Posterior cingulate gyrus (tissue), 11 donors: Measurements from ENCODE around the gene PCIF1.
"Not testable (repeated sequence)": the region's sequence is repeated elsewhere in the genome, so short reads cannot be mapped to it uniquely, and the experiment has no call there.

Experiments
- DNase-seq, 10 donors: peaks; one replicate each; pipeline versions ENCODE4 v3.0.0 to v3.0.0-alpha.2; 2020 to 2021; ENCODE audit warnings: mixed read lengths in 3 of 10
- intact Hi-C: fragments of 100-400 bp; cut with DNase I; formaldehyde crosslinking; loops from one replicate; pipeline ENCODE4 v1.15.1; 2023

The PCIF1 gene

DNA sequence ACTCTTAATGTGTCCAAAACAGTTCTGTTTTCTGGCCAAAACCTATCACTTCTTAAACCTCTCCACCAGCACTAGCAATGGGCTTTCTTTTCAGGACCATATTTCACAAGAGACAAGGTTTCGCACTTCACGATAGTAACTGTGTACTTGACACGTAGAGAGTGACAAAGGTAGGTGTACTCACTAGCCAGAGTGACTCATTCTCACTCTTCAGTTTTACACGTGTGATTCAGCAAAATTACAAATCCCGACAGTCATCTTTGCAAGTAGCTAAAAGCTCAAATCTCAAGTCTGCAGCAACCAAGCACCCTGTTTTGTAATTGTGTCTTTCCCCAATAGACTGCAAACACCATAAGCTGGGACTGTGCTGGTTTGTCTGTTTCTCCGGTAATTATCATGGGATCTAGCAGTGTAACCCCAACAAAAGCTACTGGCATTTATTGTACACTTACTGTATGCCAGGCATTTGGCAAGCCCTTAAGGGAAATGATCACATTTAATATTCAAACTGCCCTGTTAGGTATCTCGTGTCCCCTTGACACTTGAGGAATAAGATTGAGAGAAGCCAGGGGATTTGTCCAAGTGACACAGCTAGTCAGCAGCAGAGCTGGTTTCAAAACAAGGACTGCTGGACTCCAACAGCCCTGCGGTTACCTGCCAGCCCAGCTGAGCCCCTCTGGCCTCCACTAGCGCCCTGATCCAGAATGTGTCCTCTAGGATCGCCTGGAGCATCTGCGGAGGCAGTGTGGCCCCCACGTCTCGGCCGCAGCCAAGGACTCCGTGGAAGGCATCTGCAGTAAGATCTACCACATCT is 9.9 kb downstream of the PCIF1 start:
- intact Hi-C loops, result no loop called here

DNA sequence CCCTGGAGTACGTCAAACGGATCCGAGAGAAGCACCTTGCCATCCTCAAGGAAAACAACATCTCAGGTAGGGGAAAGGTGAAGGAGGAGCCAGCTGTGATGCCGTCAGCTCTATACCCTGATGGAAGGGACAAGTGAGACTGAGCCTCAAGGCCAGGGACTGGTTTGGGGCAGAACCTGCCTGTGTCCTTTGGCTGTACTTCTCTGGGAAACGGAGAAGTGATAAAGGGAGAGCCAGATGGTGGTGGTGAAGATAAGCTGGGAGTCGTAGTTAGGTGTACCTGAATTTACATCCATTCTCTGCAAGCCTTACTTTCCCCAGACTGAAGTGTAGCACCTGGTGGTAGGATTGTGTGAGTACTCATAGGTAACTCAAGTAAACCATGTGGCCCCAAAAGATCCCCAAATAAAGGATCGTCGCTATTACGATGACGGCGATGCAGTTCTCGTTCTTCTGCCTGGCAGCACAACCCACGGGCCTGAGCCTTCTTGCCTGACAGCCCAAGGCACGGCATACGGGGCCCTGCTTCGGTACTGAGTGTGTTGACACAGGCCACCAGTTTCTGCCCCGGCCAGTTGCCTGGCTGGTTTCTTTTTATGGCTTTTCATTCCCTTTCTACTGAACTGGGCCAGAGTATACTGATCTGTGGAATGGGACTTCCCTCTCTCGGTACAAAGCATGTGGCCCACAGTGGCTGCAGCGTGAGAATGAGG is 10.6 kb downstream of the PCIF1 start:
- intact Hi-C loops, result no loop called here
- DNase-seq, result peak in 1 of 10 donors; percentile 70

More for the DNA sequence above, 9.9 kb downstream of the PCIF1 start:
- peak in 1 of 10 donors; percentile 40 for DNase-seq

DNA sequence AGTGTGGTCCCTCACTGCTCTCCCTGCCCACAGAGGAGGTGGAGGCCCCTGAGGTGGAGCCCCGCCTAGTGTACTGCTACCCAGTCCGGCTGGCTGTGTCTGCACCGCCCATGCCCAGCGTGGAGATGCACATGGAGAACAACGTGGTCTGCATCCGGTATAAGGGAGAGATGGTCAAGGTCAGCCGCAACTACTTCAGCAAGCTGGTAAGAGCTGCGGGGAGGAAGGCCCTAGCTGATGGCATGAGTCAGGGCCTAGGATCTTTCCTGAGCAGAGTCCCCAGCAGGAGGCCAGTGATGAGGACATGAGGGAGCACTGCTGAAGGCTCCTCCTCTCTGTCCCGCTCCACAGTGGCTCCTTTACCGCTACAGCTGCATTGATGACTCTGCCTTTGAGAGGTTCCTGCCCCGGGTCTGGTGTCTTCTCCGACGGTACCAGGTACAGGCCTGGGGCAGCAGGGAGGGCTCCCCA is 11.2 kb downstream of the PCIF1 start:
- intact Hi-C loops, result no loop called here
- DNase-seq, result no peak

DNA sequence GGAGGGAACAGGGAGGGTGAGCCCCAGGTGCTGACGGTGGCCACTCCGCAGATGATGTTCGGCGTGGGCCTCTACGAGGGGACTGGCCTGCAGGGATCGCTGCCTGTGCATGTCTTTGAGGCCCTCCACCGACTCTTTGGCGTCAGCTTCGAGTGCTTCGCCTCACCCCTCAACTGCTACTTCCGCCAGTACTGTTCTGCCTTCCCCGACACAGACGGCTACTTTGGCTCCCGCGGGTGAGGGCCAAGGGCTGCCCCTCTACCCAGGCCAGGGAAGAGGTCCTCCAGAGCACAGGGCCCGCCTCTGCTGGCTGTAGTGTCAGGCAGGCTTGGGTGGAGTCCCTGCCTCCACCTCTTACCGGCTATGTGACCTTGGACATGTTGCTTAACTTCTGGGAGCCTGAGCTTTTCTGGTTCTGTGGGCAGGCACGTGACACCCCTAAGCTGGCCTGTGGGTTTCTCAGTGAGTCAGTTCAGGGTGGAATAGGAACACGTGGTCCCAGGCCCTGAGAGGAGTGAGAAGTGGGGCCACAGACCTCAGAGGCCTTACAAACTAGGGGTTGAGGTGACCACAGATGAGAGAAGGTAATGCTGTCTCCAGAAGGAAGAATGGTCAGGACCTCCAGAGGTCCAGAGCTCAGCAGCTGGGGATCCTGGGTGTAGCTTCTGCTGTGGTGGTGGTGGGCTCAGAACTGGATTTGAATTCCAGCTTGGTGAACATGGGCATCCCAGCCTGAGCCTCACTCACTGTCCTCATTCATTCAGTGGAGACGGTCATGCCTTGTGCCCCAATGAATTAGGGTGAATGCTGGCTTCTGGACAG is 11.9 kb downstream of the PCIF1 start:
- intact Hi-C loops, result no loop called here
- DNase-seq, result no peak

DNA sequence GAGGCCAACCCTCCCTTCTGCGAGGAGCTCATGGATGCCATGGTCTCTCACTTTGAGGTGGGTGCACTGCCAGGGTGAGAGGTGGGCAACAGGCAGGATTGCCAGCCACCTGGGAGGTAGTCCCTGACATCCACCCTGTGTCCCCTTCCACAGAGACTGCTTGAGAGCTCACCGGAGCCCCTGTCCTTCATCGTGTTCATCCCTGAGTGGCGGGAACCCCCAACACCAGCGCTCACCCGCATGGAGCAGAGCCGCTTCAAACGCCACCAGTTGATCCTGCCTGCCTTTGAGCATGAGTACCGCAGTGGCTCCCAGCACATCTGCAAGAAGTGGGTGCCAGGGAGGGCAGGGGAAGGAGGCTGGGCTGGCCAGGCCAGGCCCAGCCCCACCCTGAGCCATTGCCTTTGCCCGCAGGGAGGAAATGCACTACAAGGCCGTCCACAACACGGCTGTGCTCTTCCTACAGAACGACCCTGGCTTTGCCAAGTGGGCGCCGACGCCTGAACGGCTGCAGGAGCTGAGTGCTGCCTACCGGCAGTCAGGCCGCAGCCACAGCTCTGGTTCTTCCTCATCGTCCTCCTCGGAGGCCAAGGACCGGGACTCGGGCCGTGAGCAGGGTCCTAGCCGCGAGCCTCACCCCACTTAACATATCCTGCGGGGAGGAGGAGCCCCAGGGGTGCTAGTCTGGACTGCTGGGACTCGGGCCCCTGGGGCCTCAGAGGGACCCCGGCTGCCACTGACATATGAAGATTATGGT is 12.8 kb downstream of the PCIF1 start:
- DNase-seq, result no peak
- intact Hi-C loops, result no loop called here

DNA sequence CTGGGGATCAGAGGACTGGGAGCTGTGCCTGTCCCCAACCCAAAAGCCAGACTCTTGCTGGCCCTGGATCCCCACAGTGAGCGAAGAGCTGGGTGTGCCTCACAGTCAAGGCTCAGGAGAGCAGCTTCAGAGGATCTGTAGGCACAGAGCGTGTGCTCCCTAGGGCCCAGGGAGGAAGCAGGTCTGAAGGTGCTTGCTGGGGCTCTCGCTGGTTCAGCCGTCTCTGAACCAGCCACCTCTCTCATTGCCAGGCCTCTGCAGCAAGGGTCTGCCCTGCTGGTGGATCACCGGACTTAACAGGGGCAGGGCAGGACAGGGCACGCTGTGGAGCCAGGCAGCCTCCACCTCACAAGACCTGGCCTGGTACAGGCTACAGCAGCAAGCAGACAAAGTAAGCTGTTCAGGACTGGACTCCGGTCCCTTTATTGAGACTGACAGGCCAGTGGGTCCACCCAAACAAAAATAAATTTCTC is 13.8 kb downstream of the PCIF1 start:
- intact Hi-C loops, result no loop called here

DNA sequence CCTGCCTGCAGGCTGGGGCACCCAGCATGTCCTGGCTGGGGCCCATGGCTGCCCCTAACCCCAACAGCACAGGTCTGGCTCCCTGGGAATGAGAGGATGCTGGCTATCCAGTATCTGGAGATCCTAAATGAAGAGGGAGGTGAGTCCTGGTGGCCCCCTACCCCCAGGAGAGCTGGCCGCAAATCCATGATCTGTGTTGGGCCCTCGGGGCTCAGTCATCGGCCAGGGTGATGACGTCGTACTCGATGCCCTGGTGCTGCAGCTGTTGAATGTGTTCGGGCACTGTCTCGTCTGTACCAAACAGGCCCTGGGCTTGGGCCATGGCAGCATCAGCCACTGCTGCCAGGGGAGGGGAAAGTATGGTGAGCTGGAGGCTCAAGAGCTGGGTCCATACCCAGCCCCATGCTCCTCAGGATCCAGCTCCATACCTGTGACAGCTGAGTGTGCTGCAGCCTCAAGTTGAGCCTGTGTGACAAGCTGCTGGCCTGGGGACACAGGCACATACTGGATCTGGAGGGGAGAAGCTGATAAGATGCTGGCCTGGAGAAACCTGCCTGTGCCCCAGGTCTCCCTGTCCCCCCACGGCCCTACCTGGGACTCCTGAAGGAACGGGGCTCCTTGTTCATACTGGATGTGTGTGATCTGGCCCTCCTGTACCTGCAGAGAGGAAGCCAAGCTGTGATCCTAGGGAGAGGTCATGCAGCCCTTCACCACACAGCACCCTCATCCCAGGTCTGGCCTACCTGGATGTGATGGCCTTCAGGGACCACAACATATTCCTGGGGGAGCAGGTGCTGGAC is 14.5 kb downstream of the PCIF1 start:
- intact Hi-C loops, result no loop called here

More for the DNA sequence above, 13.8 kb downstream of the PCIF1 start:
- DNase-seq, result no peak

DNA sequence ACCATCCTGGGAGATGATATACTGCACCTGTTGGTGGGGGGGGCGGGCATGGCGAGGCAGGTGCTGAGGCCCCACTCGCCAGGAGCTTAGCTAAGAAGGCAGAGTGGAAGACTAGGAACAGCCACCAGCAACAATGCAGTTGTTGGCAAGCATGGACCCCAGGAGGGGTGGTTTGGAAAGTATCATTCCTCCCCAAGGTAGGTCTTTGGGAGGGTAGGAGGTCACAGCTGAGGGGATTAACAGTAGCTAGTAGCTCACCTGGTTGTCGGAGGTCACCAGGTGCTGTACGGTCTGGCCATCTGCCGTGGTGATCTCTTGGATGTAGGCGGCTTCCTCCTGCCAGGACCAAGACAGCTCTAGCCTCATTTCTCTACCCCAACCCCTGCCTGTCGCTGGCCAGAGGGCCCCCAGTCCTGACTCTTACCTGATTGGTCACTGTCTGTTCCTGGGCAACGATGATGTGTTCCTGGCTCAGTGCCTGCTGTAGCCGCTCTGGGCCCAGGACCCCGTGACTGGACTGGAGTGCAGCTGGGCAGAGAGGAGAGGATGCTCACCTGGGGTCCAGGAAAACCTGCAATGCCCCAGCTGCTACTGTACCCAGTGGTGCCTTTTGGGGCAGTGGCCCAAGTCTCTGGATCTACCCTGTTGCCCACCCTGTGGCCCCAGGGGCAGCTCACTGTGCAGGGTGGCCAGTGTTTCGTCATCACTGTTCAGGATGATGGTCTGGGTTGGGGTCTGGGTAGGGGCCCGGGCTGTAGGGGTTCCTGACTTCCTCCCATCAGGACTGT is 15.3 kb downstream of the PCIF1 start:
- DNase-seq, result peak in 1 of 10 donors; percentile 70

More for the DNA sequence above, 14.5 kb downstream of the PCIF1 start:
- peak in 1 of 10 donors; percentile 86 for DNase-seq

DNA sequence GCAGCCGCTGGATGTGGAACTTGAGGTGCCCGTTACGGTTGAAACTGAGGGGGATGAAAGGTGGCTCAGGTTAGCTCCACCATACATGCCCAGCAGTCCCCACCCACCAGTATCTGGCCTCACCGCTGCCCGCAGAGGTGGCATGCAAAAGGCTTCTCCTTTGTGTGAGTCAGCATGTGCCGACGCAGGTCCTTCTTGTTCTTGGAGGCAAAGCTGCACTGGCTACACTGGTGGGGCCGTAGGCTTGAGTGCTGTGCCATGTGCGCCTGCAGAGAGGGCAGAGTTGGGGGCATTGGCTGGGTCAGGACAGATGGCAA is 15.8 kb downstream of the PCIF1 start:
- intact Hi-C loops, result no loop called here
- peak in 1 of 10 donors; percentile 88 for DNase-seq

More for the DNA sequence above, 15.3 kb downstream of the PCIF1 start:
- intact Hi-C loops, result no loop called here

DNA sequence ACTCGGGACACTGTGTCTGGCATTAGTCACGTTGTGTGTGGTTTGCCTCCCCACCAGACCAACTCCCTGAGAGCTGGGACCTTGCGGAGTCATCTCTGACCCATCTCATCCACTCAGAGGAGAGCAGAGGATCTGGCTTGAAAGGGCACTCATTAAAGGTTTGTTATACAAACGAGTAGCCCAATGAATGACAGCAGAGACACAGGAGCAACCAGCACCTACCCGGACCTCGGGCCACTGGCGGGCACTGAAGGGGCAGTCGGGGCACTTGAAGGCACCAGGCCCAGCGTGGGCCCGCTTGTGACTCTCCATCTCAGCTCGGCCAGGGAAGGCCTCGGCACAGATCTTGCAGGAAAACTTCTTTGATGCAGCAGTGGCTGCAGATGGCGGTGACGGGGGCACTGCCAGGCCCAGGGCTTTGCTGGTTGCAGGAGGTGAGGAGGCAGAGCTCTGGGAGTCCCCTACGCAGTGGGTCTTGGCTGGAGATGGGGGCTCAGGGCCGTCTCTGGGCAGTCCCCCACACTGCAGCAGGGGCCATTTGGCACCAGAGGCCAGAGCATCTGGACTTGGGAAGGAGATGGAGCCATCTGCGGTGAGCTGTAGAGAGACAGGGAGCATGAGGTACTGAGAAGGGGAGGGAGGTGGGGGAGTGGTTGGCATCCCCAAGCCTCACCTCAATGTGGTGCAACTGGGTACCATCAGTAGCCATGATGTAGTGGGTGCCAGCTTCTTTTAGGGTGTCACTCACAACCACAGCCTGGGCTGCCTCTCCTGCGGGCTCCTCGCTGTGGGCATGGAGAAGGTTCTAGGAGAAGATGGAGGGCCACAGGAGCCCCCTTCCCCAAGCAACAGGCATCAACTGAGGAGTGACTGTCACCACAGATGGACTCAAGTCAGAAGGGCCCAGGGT is 17.7 kb downstream of the PCIF1 start:
- DNase-seq, result peak in 1 of 10 donors; percentile 84
- intact Hi-C loops, result no loop called here

DNA sequence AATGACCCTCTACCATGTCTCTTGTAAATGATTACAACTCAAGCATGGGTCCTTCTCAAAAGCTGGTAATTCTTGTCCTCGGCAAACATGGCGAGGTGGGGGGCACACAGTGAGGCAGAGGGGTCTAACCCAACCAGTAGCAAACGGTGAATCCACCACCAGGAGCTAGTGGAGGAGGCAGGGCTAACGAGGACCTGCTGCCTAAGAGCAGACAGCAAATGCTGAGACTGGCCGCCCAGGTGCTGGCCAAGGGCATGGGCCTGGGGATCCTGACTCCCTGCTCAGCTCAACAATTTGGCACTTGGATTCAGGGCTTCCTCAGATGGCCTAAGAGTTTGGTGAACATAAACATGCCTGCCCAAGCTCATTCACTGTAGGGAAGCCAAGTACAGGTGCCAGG is 18.4 kb downstream of the PCIF1 start:
- DNase-seq, result peak in 2 of 10 donors; percentile 20 to 75
- intact Hi-C loops, result no loop called here

DNA sequence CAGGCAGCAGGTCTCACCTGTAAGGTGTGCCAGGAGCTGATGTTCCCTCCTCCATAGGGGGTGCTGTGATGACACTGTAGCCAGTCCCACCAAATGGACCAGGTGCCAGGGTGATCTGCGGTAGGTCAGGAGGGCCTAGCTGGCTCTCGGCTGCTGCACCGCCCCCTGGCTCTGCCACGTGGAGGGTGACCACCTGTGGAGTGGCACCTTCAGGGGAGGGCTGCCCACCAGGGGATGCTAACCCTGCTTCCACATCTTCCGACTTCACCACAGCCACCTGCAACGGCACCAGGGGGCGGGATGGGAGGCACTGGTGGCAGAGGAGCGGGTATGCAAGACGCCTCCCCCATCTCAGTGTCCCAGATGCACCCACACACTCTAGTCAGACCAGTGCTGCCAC is 19.2 kb downstream of the PCIF1 start:
- peak in 3 of 10 donors; percentile 69 to 90 (median 87) for DNase-seq
- intact Hi-C loops, result no loop called here

DNA sequence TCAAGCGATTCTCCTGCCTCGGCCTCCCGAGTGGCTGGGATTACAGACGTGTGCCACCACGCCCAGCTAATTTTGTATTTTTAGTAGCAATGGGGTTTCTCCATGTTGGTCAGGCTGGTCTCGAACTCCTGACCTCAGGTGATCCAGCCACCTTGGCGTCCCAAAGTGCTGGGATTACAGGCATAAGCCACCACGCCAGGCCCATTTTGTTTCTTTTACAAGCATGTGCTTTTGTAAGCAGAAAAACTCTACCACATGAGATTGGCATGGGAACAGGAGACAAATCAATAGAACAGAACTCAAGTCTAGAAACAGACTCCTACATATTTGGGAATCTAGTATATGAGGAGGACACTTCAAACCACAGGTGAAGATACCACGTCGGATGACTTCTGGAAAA is 21.8 kb downstream of the PCIF1 start:
- peak in 3 of 10 donors; percentile 46 to 53 (median 52) for DNase-seq

DNA sequence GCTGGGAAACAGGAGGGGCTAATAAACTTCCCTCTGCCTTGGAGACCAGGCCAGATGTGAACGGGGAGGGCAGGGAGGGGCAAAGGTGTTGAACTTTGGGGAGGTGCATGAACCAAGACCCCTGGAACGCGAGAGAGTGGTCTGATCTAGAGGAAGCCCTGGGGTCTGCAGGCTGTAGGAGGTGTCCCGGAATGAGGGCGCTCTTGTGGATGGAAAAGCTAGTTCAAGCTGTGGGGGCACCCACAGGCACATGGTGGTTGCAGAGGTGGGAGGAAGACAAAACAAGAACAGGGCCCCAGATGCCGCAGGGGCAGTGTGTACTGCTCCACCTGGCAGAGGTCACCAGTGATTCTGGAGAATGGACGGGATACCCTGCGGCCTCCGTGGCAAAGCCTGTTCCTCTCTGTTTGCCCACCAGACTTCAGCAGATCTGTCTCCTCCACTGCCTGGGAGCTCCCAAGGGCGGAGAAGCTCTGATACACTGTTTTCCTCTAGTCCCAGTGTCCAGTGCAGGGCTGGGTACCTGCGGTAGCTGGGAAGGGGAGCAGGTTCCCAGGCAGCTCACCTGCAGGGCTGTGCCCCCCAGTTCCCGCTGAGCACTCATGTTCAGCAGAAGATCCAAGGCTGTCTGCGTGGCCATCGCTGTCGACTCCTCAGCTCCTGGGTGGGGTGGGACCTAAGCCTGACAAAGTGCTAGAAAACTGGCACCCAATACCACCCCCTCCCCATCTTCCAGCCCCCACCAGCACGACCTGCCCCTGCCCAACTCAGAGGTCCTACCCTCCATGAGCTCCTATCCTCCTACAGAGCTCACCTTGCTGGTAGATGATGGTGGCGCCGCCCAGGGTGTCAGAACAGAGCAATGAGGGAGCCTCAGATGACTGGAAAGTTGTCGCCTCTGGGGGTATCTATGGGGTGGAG is 22.8 kb downstream of the PCIF1 start:
- intact Hi-C loops, result no loop called here
- peak in 3 of 10 donors; percentile 30 to 69 (median 56) for DNase-seq

More for the DNA sequence above, 21.8 kb downstream of the PCIF1 start:
- intact Hi-C loops, result not testable (repeated sequence)

DNA sequence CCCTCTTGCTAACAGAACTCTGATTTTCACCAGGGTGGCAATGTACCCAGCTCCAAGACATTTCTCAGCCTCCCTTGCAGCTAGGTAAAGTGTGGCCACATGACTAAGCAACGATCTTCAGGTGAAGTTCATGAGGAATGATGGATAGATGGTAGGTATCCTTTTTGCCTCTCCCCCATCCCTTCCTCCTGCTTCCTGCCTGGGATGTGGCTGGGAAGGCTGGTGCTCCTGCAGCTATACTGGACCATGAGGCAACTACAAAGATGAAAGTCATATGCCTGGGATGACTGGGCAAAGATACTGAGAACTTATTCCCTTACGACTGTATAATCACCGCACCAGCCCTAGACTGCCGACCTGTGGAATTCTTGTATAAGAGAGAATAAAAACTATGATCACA is 24.1 kb downstream of the PCIF1 start:
- intact Hi-C loops, result no loop called here

DNA sequence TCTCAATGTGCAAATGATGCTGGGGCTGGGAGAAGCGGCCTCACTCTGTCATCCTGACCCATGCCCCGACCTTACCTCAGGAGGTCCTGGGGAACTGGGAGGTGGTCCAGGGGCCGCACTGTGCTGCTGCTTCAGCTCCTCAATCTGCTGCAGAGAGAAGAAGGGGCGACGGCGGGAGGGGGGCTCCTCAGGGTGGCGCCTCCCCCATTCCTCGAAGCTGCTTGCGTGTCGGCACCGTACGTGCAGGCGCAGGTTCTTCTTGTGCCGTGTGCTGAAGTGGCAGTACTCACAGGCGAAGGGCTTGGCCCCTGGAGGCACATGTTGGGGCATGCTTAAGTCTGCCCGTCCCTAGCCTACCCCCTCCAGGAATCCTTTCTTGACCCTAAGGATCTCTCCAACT is 24.6 kb downstream of the PCIF1 start:
- peak in 3 of 10 donors; percentile 55 to 69 (median 60) for DNase-seq
- intact Hi-C loops, result no loop called here

More for the DNA sequence above, 24.1 kb downstream of the PCIF1 start:
- DNase-seq, result peak in 1 of 10 donors; percentile 3
